SK-MEL-5 (cell line): Measurements from ENCODE around the gene KIF24. TPM values are rescaled to one million over a fixed set of nuclear protein-coding genes. Genes with fewer than 3 reads are reported as not detected.
"Not testable (repeated sequence)": the region's sequence is repeated elsewhere in the genome, so short reads cannot be mapped to it uniquely, and the experiment has no call there.

Source experiments
- DNase-seq: peaks from one replicate; pipeline ENCODE4 v3.0.0-alpha.2; 2016; ENCODE audit warnings: low read depth, low spot score
- in situ Hi-C: cut with HindIII; loops from 2 replicates; pipeline ENCODE4 v1.10.0; 2016; ENCODE audit warnings: low sequenced_read_pairs, high pct_unique_total_duplicates, low pct_unique_long_range_greater_than_20kb
- total RNA-seq: library from RNA; depleted of rRNA; stranded (reverse); fragments of >200 nt; shearing (Covaris generic); gene quantifications from 2 replicates; pipeline ENCODE4 v1.2.3, GENCODE V29; 2014

Gene KIF24
- total RNA-seq, 1 experiment from 2014 or later, result 2.8 TPM

DNA sequence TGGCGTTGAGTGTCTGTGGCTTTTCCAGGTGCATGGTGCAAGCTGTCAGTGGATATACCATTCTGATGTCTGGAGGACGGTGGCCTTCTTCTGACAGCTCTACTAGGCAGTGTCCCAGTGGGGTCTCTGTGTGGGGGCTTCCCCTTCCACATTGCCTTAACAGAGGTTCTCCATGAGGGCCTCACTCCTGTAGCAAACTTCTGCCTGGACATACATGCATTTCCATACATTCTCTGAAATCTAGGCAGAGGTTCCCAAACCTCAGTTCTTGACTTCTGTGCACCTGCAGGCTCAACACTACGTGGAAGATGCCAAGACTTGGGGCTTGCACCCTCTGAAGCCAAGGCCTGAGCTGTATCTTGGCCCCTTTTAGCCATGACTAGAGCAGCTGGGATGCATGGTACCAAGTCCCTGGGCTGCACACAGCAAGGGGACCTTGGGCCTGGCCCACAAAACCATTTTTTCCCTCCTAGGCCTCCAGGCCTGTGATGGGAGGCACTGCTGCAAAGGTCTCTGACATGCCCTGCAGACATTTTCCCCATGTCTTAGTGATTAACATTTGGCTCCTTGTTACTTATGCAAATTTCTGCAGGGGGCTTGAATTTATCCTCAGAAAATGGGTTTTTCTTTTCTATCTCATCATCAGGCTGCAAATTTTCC is 38.8 kb upstream of the KIF24 start:
- in situ Hi-C loops, DNase-seq: not testable (repeated sequence)

DNA sequence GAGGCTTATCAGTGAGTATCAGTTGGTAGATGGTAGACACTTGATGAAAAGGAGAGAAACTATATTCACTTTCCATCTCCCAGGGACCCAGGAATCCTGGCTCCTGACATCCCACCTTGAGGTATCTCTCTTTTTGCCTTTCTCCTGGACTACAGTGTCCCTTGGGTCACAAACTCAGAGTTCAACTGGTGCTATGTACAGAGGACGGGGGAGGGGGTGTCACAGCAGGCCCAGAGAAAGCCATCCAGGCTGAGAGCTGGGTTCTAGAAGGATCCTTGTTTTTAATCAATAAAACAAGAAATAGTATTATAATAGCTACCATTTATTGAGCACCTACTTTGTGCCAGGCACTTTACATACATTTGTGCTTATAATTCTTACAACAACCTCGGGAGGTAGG is 37.3 kb upstream of the KIF24 start:
- in situ Hi-C loops, result no loop called here
- no peak for DNase-seq

DNA sequence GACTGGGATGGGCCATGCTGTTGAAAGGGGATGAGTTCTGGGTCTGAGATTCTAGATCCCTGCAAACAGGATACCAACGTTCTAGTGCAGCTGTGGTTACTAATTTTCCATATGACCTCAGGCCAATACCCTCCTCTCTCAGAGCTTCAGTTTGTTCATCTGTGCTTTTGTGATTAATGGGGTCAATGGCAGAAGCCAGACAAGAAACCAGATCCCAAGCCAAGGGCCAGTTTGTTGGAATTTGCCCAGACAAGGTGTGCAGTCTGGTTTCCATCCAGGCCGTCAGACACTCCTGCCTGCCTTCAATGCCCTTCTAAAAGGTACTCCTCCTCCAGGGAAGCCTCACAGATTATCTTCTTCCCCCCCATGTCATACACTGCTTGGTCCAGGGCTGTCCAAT is 36.2 kb upstream of the KIF24 start:
- in situ Hi-C loops, result no loop called here
- no peak for DNase-seq

DNA sequence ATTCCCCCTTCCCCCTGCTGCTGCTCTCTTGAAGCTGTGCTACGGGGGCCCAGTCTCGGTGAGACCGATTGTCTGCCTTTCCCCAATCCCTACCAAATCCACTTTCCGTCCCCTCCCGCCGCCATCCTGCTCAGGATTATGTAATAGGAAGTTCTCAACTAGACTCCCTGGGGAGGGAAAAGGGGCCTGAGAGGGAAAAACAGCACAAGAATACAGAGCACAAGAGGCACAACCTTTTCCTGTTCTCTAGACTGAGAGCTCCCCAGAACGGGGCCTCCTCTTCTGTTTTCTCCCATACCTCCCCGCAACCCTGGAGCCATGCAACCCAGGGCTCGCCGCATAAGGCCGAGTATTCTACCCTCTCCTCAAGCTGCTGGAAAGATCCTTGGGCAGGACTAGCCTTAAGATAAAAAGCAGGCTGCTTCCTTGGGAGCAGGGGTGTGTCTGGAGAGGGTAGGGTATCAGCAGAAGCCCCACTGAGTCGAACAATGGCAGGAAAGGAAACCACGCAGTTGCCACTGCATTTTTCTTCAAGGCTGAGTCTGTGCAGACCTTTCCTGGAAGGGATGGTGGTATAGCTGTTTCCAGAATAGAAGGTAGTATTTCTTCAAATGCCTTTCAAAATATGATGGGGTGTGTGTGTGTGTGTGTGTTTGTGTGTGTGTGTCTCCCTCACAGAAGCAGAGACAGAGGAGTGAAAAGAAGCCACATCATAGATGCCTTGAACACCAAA is 34.7 kb upstream of the KIF24 start:
- in situ Hi-C loops, result no loop called here
- no peak for DNase-seq

DNA sequence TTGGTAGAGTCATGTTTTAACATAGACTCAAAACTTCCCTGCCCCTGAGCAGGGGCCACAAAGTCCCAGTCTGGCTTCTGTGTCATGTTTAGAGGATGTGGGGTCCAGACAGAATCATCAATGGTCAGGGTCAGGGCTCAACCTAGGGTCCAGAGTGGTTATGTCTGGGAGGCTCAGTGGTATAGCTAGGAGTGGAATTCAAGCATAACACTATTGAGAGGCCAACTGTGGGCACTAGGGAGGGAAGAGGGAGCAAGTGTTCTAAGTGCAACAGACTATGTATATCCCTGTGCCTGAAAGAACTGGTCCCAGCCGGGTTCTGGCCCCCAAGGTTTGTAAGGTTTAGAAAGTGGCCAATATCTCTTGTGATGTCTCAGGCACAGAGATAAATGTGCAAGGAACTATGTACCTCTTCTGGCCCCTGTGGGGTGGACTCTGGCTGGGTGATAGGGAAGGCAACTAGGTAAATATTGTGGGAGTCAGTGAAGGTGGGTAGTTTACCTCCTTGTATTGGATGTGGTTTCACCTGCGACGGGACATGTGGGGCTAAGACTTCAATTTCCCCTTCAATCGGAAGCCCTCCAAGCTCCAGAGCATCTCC is 33.6 kb upstream of the KIF24 start:
- DNase-seq, result no peak
- in situ Hi-C loops, result no loop called here

DNA sequence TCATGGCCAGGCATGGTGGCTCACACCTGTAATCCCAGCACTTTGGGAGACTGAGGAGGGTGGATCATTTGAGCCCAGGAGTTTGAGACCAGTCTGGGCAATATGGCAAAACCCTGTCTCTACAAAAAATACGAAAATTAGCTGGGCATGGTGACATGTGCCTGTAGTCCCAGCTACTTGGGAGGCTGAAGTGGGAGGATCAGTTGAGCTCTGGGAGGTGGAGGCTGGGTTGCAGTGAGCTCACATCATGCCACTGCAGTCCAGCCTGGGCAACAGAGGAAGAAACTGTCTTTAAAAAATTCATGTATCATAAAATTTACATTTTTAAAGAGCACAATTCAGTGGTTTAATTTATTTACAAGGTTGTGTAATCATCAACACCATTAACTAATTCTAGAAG is 23.9 kb upstream of the KIF24 start:
- DNase-seq, in situ Hi-C loops: not testable (repeated sequence)

DNA sequence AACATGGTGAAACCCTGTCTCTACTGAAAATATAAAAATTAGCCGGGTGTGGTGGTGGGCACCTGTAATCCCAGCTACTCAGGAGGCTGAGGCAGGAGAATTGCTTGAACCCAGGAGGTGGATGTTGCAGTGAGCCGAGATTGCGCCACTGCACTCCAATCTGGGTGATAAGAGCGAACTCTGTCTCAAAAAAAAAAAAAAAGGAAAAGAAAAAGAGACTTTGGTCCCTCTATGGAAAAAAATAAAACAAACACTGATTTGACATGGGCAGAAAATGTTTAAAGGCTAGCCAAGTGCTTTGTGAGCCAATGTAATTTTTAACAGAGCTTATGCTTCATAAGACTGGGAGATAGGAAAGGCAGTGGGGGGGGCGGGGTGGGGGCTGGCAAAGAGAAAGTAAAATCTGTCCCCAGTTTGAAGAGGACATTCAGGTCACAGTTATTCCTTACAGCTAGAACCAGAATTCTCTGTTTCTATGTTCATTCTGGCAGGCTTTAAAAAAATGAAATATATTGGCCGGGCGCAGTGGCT is 23.1 kb upstream of the KIF24 start:
- in situ Hi-C loops, DNase-seq: not testable (repeated sequence)

DNA sequence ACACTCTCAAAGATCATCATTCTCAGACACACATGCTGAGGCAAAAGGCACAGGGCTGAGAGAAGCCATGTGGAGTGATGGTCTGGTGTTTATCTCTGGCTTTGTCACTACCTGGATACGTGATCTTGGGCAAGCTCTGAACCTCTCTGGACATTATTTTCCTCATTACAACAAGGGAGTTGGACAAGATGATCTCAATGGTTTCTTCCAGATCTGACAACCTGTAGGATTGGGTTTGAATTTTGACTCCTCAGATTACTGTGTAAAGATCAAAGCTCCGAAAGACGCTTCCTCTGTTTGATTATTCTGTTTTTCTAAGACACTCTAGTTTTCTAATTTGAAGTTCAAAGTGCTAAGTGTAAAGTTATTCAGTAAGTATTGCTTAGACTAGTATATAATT is 20.3 kb upstream of the KIF24 start:
- DNase-seq, result no peak
- in situ Hi-C loops, result no loop called here

DNA sequence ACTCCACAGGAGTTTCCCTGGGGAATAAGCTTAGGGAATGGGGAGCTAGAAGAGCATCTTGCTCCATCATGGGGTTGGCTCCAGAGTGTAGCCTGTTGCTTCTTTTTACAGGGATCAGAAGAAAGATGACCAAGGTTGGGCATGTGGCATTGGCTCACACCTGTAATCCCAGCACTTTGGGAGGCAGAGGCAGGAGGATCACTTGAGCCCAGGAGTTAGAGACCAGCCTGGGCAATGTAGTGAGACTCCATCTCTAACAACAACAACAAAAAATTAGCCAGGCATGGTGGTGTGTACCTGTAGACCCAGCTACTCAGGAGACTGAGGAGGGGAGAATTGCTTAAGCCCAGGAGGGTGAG is 18.7 kb upstream of the KIF24 start:
- in situ Hi-C loops, result no loop called here
- no peak for DNase-seq

DNA sequence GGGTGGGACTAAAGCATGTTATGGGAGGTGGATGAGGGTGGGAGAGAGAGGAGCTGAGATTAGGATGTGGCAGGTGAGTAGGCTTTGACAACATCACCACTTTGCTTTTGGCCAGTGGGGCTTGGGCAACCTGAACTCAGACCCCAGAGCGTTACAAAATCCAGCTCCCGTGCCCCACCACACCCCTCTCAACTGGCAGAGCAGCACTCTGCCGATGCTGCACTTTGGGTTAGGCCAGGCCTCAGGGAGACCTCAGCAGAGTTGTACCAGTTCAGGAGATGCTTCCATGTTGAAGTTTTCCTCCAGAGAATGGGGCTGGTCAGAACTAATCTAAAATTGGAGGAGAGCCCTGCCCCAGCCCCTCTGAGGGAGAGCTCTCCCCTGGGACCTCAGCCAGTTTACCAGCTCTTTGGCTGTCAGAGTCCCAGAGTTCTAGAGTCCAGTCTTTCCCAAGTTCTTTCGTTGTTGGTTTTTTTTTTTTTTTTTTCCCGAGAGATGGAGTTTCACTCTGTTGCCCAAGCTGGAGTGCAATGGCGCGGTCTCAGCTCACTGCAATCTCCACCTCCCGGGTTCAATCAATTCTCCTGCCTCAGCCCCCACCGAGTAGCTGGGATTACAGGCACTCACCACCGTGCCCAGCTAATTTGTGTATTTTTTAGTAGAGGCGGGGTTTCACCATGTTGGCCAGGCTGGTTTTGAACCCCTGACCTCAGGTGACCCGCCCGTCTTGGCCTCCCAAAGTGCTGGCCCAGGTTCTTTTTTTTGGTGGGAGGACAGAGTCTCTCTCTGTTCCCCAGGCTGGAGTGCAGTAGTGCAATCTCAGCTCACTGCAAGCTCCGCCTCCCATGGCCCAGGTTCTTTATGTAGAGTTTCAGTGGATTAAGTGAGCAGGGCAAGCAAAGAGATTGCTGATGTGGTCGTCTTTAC is 18.1 kb upstream of the KIF24 start:
- no peak for DNase-seq
- in situ Hi-C loops, result no loop called here

DNA sequence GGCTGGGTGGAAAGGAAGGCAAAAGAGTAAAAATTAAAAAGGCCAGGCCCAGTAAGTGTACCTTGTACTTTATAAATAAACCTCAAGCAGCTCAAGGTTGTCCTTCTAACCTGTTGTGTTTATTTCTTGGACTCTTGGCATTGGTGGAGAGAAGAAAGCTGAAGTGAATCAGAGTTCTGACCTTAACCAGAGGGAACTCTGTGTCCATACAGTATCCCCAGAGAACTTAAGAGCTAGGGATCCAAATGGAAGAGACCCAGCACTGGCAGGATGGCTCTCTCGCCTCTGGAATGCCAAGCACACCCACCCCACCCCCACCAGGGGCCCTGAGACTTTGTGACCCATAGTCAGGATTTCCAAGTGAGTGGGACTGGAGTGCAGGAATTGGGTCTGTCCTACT is 14.5 kb upstream of the KIF24 start:
- DNase-seq, result no peak
- in situ Hi-C loops, result no loop called here

DNA sequence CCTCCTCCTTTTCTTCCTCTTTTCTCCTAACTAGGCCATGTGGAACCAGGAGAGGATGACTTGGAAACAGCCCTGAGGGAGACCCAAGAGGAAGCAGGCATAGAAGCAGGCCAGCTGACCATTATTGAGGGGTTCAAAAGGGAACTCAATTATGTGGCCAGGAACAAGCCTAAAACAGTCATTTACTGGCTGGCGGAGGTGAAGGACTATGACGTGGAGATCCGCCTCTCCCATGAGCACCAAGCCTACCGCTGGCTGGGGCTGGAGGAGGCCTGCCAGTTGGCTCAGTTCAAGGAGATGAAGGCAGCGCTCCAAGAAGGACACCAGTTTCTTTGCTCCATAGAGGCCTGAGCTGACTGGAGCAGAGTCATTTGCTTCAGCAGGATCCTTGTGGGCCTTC is 14.0 kb upstream of the KIF24 start:
- in situ Hi-C loops, result no loop called here
- no peak for DNase-seq

DNA sequence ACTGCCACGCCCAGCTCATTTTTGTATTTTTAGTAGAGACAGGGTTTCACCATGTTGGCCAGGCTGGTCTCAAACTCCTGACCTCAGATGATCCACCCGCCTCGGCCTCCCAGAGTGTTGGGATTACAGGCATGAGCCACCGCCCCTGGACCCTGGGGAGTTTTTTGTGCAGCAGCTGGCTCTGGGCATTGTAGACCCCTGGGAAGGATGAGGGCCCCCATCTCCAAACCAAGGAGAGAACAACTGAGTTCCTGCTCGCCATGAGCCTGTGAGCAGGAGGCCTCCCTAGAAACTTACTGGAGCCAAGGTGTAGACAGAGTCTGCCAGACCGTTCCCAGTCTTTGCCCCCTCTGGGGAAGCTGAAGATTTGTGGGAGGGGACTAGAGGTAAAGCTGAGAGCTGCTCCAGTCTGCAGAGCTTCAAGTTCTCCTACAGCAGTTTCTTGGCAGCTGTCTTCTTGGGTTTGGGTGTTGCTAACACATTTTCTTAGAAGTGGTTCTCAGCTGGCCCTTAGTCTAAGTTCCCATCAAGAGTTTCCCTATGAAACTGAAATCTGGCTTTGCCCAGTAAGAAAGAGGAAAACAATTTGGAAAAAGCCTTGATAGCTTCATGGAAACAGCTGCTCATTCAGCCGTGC is 12.7 kb upstream of the KIF24 start:
- no peak for DNase-seq
- in situ Hi-C loops, result no loop called here

DNA sequence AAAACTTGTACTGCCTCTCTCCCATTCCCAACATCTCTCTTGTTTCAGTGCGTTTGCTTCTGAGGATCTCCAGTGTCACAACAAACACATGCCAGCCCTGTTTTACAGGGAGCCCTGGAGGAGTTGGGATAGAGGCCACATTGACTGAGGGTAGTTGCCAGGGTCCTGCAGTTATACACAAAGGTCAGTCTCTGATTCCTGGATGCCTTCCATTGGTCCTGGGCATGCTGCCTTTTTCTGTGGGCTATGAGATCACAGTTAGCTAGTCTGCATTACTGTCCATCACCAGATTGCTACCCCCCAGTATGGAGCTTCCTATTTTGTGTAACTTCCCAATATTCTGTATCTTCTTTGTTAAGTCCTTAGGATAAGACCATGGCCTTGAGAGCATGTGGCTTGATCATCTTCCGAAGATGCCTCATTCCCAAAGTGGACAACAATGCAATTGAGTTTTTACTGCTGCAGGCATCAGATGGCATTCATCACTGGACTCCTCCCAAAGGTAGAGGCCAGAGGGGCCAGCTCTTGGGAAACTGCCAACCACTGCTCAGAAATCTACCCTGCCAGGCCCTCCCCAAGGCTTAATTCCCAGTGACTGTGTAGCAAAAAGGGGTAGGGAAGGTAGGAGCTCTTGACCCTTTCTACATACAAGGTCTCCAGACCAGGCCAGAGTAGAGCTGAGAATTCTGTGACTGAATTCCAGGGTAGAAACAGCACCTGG is 9.8 kb upstream of the KIF24 start:
- no peak for DNase-seq
- in situ Hi-C loops, result no loop called here

DNA sequence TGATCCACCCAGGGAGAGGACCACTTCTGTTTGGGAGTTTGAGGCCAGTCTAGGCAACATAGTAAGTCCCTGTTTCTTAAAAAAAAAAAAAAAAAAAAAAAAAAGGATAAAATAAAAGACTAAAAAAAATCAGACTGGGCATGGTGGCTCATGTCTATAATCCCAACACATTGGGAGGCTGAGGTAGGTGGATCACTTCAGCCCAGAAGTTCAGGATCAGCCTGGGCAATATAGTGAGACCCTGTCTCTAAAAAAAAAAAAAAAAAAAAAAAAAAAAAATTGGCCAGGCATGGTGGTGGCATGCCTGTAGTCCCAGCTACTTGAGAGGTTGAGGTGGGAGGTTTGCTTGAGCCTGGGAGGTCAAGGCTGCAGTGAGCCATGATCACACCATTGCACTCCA is 9.0 kb upstream of the KIF24 start:
- in situ Hi-C loops, DNase-seq: not testable (repeated sequence)

DNA sequence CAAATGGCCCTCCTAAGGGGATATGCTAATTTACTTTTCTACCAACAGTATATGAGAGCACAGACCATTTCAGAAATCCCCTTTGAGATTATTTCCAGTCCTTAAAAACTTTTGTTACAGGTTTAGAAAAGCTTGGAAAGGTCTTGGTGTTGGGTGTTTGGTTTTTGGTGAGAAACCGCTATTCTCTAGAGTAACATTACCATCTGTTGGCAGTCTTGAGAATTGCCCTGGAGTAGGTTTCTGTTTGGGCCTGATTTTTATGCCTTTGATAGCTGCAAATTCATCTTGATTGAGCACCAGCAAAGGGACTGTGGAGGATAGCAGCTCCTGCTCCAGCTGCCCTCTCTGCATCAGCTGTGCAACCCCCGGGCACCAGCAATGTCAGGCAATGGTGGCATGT is 8.3 kb upstream of the KIF24 start:
- peak; percentile 17 for DNase-seq
- in situ Hi-C loops, result no loop called here

DNA sequence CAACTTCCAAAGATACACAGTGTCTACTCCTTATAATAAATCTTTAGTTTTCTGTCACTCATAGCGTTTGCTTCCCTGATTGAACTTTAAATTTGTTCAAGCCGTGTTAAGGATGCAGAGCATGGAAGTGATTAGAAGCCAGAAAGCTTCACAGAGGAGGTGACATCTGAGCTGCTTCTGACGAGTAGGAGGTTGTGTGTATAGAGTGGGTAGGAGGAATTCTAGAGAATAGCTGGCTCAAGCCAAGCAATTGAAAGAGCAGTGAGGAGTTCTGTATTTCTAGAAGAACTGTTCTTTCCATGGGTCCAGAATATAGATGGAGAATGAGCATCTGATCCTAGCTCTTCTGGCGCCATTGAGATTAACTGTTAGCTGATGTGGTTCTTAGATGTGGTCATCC is 6.3 kb upstream of the KIF24 start:
- in situ Hi-C loops, result no loop called here
- DNase-seq, result no peak
